HepG2 (cell line): Measurements from ENCODE around the gene NPSR1. TPM values are rescaled to one million over a fixed set of nuclear protein-coding genes. Genes with fewer than 3 reads are reported as not detected.

Experiments used
- ATAC-seq: fragments of 200-7000 bp; cut with Tn5 transposase; 3 replicates; pipeline ENCODE4 v1.9.1; 2020; ENCODE audit warnings: mild to moderate bottlenecking, moderate library complexity
- BruUV-seq: library from RNA; stranded (reverse); fragments of 400-500 nt; replicated peaks from 2 replicates; lab custom pipeline; 2021; lab: Mats Ljungman, UMichigan
- CTCF ChIA-PET: fragments of 300-600 bp; formaldehyde crosslinking; extraction: SDS; loops from one replicate; lab custom pipeline; 2021; ENCODE audit warnings: low total read pairs, inconsistent platforms, low intra/inter-chr PET ratio; lab: Yijun Ruan, JAX
- POLR2A ChIA-PET: fragments of 350-600 bp; sonication (Branson Sonifier 250); formaldehyde crosslinking; loops from one replicate; lab custom pipeline; 2020; ENCODE audit warnings: antibody characterized with exemption, inconsistent platforms; lab: Yijun Ruan, JAX
- DNase-seq: peaks from one replicate; pipeline ENCODE4 v3.0.0-alpha.2; 2015; ENCODE audit warnings: low spot score
- FAIRE-seq: peaks from 3 replicates; lab custom pipeline; 2011; peaks lifted over from hg19 to GRCh38; lab: Jason Lieb, UNC
- H2AFZ ChIP-seq: one replicate; pipeline ENCODE4 v1.6.1; 2011; ENCODE audit warnings: low read length, inconsistent platforms
- H3K27ac ChIP-seq: fragments of 300-600 bp; 3 replicates; pipeline ENCODE4 v1.8.0; 2011; ENCODE audit warnings: mixed run types, mild to moderate bottlenecking, mixed read lengths, low read length, inconsistent platforms; ENCODE audit not compliant: insufficient read depth; ENCODE audit errors: extremely low read length
- H3K27me3 ChIP-seq, 2 experiments: fragments of 200-600 bp in 1 of 2; 2 replicates in 1 of 2; 3 replicates in 1 of 2; pipeline versions ENCODE4 v1.6.0 to v1.8.0; 2011; ENCODE audit warnings: low read length in 2 of 2, mild to moderate bottlenecking in 2 of 2, moderate library complexity in 2 of 2, inconsistent platforms in 1 of 2; ENCODE audit not compliant: insufficient read depth in 2 of 2, control insufficient read depth in 1 of 2
- H3K36me3 ChIP-seq, 2 experiments: fragments of 200-600 bp in 1 of 2; replicated peaks in 1 of 2; 2 replicates in 1 of 2; 3 replicates in 1 of 2; pipeline versions ENCODE4 v1.5.1 to v1.8.0; 2011; ENCODE audit warnings: low read length in 2 of 2, inconsistent platforms in 1 of 2; ENCODE audit not compliant: insufficient read depth in 2 of 2, control insufficient read depth in 1 of 2
- H3K4me1 ChIP-seq: 2 replicates; pipeline ENCODE4 v1.5.1; 2012; ENCODE audit warnings: low read length, inconsistent platforms; ENCODE audit not compliant: insufficient read depth
- H3K4me2 ChIP-seq: 2 replicates; pipeline ENCODE4 v1.6.0; 2011; ENCODE audit warnings: low read depth, low read length, inconsistent platforms
- H3K4me3 ChIP-seq, 3 experiments: fragments of 200-600 bp in 1 of 3; sonication (generic), shearing (Covaris generic) in 1 of 3; replicated peaks in 1 of 3; 2 replicates each; pipeline ENCODE4 v1.5.1; 2011 to 2016; ENCODE audit warnings: low read length in 3 of 3, inconsistent platforms in 2 of 3, low read depth in 2 of 3, mild to moderate bottlenecking in 2 of 3, control low read depth in 1 of 3, mixed read lengths in 1 of 3; ENCODE audit not compliant: insufficient read depth in 1 of 3
- H3K79me2 ChIP-seq: one replicate; pipeline ENCODE4 v1.6.1; 2011; ENCODE audit warnings: low read length, inconsistent platforms; ENCODE audit not compliant: insufficient read depth
- H3K9ac ChIP-seq: 2 replicates; pipeline ENCODE4 v1.6.0; 2011; ENCODE audit warnings: mild to moderate bottlenecking, low read depth, low read length, inconsistent platforms; ENCODE audit not compliant: insufficient read depth
- H3K9me3 ChIP-seq: 2 replicates; pipeline ENCODE4 v1.5.1; 2012; ENCODE audit warnings: mild to moderate bottlenecking, low read length
- H4K20me1 ChIP-seq: 2 replicates; pipeline ENCODE4 v1.6.0; 2011; ENCODE audit warnings: inconsistent platforms, mild to moderate bottlenecking, low read length, moderate library complexity; ENCODE audit not compliant: insufficient read depth
- CREB1 ChIP-seq, 2 experiments: fragments of 450-650 bp in 1 of 2; IDR thresholded peaks; 2 replicates each; pipeline ENCODE4 v1.6.1; 2016 to 2017; ENCODE audit warnings: control low read depth in 1 of 2, mild to moderate bottlenecking in 1 of 2, missing compliant biosample characterization in 1 of 2, missing genetic modification characterization in 1 of 2
- CTCF ChIP-seq: sonication (generic); formaldehyde crosslinking; IDR thresholded peaks from 2 replicates; pipeline ENCODE4 v1.5.0; 2020; ENCODE audit warnings: mild to moderate bottlenecking, missing genetic modification reagents, moderate library complexity
- KAT7 ChIP-seq: IDR thresholded peaks from 2 replicates; pipeline ENCODE4 v1.6.1; 2018; ENCODE audit warnings: borderline replicate concordance, missing compliant biosample characterization
- STAG1 ChIP-seq: sonication (generic); formaldehyde crosslinking; IDR thresholded peaks from 2 replicates; pipeline ENCODE4 v1.4.0; 2020; ENCODE audit warnings: missing genetic modification reagents
- THAP11 ChIP-seq: IDR thresholded peaks from 2 replicates; pipeline ENCODE4 v1.6.1; 2016; ENCODE audit warnings: missing biosample characterization, missing genetic modification reagents
- ZNF205 ChIP-seq: IDR thresholded peaks from 2 replicates; pipeline ENCODE4 v1.6.1; 2018; ENCODE audit warnings: missing biosample characterization, missing genetic modification reagents
- ZNF431 ChIP-seq: sonication (generic); formaldehyde crosslinking; IDR thresholded peaks from 2 replicates; pipeline ENCODE4 v1.9.0; 2022; ENCODE audit warnings: missing genetic modification reagents, low read depth, mild to moderate bottlenecking, borderline replicate concordance
- WGBS: methylation state at CpG from one replicate; pipeline ENCODE4 v1.1.6; 2017; ENCODE audit warnings: low lambda C conversion rate; 5-methylcytosine and 5-hydroxymethylcytosine counted together
- in situ Hi-C: cut with HindIII; loops from 2 replicates; pipeline ENCODE4 v1.10.0; 2017; ENCODE audit warnings: low pct_unique_long_range_greater_than_20kb; ENCODE audit not compliant: extremely low pct_ligation_motif_present
- intact Hi-C: fragments of 100-400 bp; cut with micrococcal nuclease; formaldehyde crosslinking; loops from one replicate; pipeline ENCODE4 v1.10.0; 2022; ENCODE audit not compliant: unreplicated experiment
- polyA plus RNA-seq, 8 experiments: library from polyadenylated mRNA; depleted of rRNA in 3 of 8; stranded (reverse) in 7 of 8; unstranded in 1 of 8; fragments of >200 nt; fragmentation: Illumina TruSeq in 4 of 8; extraction: Trizol in 4 of 8; gene quantifications; 2 replicates each; pipeline versions ENCODE4 v1.2.1 to v1.2.3, GENCODE V29; 2011 to 2016; ENCODE audit warnings: low read depth in 4 of 8, missing spikeins in 1 of 8, mixed read lengths in 1 of 8; ENCODE audit not compliant: insufficient read depth in 1 of 8
- total RNA-seq, 5 experiments: library from RNA; depleted of rRNA; stranded (reverse); fragments of >200 nt; fragmentation: Illumina TruSeq; extraction: Trizol; gene quantifications; 2 replicates each; pipeline ENCODE4 v1.2.3, GENCODE V29; 2016; ENCODE audit warnings: low read depth in 1 of 5

NPSR1 gene
- total and polyA plus RNA-seq, 2 of the 13 experiments (the other 11 are each of a cell fraction or from before 2014, with no cell fraction given), result not detected

- in situ Hi-C loops, result no loop called here
- H3K4me2 ChIP-seq, result no peak overlapping the region
- no peaks in the 10 kb centered on the region for H3K27me3 ChIP-seq
- H3K36me3 ChIP-seq, result no peaks in the 10 kb centered on the region
- no peaks in the 10 kb centered on the region for H3K4me1 ChIP-seq
- DNase-seq (no peak), ATAC-seq (no peak)
- CTCF ChIA-PET, result no interaction called here
- H3K9me3 ChIP-seq, result no peaks in the 10 kb centered on the region
- no peak overlapping the region for H3K9ac ChIP-seq
- H3K27ac ChIP-seq, result no peak overlapping the region
- no peak overlapping the region for H2AFZ ChIP-seq
- BruUV-seq, result no TSS peak
- TF ChIP-seq THAP11 (CRISPR knock-in tag), result no peak
- TF ChIP-seq, all 625 proteins: peak for 0
- intact Hi-C loops, result no loop called here
- H3K79me2 ChIP-seq, result no peaks in the 10 kb centered on the region
- POLR2A ChIA-PET, result no interaction called here
- no peak overlapping the region for H3K4me3 ChIP-seq
- FAIRE-seq, result no peak
- H4K20me1 ChIP-seq, result no peaks in the 10 kb centered on the region
Observed at GRCh38 chr7:34772296-34772938, 114.4 kb downstream of the NPSR1 start.

- FAIRE-seq (no peak), ATAC-seq (peak; percentile 49; the same call in 2 of the 3 replicates)
- no peak overlapping the region for H3K4me2 ChIP-seq
- no peak overlapping the region for H3K4me3 ChIP-seq
- BruUV-seq, result no TSS peak
- H3K4me1 ChIP-seq, result no peaks in the 10 kb centered on the region
- CTCF ChIA-PET, result interaction anchor here (0.7 kb wide), 1 partner anchor 17 kb away, joined by 3 read pairs; no protein-coding TSS in a partner anchor
- no peaks in the 10 kb centered on the region for H3K79me2 ChIP-seq
- no peaks in the 10 kb centered on the region; a peak in 1 of 5 replicates for H3K27me3 ChIP-seq
- intact Hi-C loops, result no loop called here
- no peaks in the 10 kb centered on the region for H4K20me1 ChIP-seq
- no peak for TF ChIP-seq KAT7
- TF ChIP-seq ZNF205 (CRISPR knock-in tag), result no peak
- peak; percentile 34 for TF ChIP-seq CTCF
- no peak for TF ChIP-seq CREB1 (IDR thresholded peaks at IDR 0.05)
- TF ChIP-seq CREB1 (CRISPR knock-in tag; IDR thresholded peaks at IDR 0.05), result no peak
- peak; percentile 54 for TF ChIP-seq STAG1 (CRISPR knock-in tag)
- no peak for TF ChIP-seq ZNF431 (CRISPR knock-in tag)
- TF ChIP-seq, all 625 proteins: peak for 2
- H2AFZ ChIP-seq, result no peak overlapping the region
- H3K9ac ChIP-seq, result no peak overlapping the region
- in situ Hi-C loops, result no loop called here
- 21% methylated on average over 1 of the region's 1 CpG for WGBS
- no peaks in the 10 kb centered on the region; the same call in 1 of the 2 replicates for H3K9me3 ChIP-seq
- H3K27ac ChIP-seq, result no peak overlapping the region
- POLR2A ChIA-PET, result no interaction called here
- H3K36me3 ChIP-seq, result no peaks in the 10 kb centered on the region
- no peak for DNase-seq
Observed at GRCh38 chr7:34776748-34777358, 118.8 kb downstream of the NPSR1 start.
